ENCODE data around the gene PITPNM3.

Gene PITPNM3

DNA sequence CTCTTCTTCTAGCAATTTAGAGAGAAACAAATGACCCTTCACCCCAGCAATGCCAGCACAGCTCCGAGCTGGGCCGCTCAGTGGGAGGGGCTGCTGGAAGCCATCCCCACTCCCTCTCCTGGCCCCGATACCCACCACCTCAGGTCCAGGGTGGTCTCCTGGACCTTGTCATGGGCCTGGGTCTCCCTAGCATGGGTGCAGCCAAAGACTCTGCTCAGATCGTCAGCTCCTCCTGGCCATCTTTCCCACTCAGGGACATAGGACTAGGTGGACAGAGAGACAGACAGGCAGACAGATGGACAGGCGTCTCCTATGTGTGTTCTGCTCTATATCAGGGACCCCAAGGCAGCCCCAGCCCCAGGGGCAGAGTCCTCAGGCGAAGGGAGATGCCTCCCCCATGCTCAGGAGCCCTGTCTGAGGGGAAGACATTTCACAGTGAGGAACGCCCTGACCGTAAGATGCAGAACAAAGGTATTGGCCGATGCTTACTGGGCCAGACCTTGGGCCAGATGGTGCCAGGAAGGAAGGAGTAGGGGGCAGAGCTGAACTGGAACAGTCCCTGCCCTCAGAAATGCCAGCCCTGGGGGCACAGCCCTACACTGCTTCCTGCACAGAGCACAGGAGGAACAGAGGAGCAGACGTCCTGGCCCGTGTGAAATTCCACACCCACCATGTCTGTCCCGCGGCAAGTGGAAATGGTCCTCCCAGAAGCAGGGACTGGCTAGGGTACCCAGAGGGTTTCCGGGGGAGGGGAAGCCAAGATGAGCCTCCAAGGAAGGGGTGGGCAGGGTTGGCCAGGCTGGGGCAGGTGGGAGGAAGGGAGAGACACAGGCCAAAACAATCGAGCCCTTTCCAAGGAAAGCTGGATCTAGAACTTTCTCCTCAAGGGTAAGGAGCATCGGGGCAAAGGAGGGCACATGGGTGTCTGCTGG, 13.0 kb downstream of the PITPNM3 start:
- Histone ChIP-seq H3K9me3 (ENCODE audit: low read depth, low read length) (no peaks in the 10 kb centered on the region), H3K27ac (no peak overlapping the region), H3K36me3 (ENCODE audit: insufficient read depth, low read length) (no peaks in the 10 kb centered on the region), H3K4me3 (no peak overlapping the region), H3K9ac (ENCODE audit: insufficient read length) (no peak overlapping the region)
- no peak for DNase-seq (ENCODE audit: low read depth, low spot score)
- TF ChIP-seq EZH2 (IDR thresholded peaks at IDR 0.05) (no peak), FOXP2 (optimal IDR thresholded peaks at IDR 0.05; ENCODE audit: control extremely low read depth, extremely low read length, insufficient read depth) (no peak), POLR2AphosphoS5 (IDR thresholded peaks at IDR 0.05; ENCODE audit: borderline replicate concordance, low read depth, low read length) (no peak)

DNA sequence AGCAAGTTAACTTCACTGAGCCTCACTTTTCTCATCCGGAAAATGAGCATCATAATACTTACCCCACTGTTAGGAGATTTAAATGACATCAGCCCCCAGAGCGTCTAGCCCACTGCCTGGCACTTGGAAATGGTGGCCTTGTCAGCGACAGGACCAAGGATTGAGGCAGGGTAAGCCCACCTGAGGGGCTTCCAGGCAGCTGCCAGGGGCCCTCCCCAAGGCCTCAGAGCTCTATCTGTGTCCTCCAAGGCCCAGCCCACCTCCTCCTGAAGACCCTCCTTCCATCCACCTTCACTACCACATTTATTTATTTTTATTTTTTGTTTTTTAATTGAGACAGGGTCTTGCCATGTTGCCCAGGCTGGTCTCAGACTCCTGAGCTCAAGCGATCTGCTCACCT, 13.8 kb downstream of the PITPNM3 start:
- Histone ChIP-seq H3K27ac (no peak overlapping the region), H3K4me3 (no peak overlapping the region), H3K9me3 (ENCODE audit: low read depth, low read length) (no peaks in the 10 kb centered on the region), H3K36me3 (ENCODE audit: insufficient read depth, low read length) (no peaks in the 10 kb centered on the region), H3K9ac (ENCODE audit: insufficient read length) (no peak overlapping the region)
- TF ChIP-seq FOXP2 (optimal IDR thresholded peaks at IDR 0.05; ENCODE audit: control extremely low read depth, extremely low read length, insufficient read depth) (no peak), EZH2 (IDR thresholded peaks at IDR 0.05) (no peak), POLR2AphosphoS5 (IDR thresholded peaks at IDR 0.05; ENCODE audit: borderline replicate concordance, low read depth, low read length) (no peak)
- no peak for DNase-seq (ENCODE audit: low read depth, low spot score)

DNA sequence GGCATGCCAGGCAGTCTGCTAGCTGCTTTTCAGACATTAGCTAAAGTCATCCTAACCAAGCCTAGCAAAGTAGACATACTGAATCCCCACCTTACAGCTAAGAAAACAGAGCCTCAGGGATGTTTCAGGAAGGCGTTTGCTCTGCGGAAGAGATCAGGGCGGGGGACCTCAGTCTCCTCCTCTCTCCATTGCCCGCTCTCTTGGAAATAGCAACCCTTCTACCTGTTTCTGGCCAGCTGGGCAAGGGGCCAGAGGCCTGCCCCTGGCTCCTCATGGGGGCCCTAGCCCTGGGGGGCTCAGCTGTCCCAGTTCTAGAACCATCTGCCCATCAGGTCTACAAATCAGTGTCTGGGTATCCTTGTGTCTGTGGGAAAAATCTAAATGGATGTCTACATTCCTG, 14.5 kb downstream of the PITPNM3 start:
- no peak overlapping the region for H3K27ac ChIP-seq
- DNase-seq (ENCODE audit: low read depth, low spot score), result no peak

DNA sequence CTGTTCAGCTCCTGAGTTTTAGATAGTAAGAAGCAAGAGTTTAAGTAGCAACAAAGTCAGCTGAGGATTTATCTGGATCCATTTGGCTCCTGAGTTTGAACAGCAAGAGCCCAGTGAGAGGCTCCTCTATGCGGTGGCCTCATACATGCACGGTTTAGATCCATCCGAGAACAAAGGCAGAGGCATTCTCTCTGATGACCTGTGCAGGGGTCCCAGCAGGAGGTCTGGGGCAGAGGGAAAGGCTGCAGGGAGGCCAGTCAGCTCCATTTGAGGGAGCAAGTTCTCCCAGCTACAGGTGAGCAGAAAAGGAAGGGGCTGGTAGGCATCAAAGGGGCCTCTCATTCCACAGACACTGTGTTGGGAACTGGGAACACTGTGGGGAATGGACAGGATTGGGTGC, 16.5 kb downstream of the PITPNM3 start:
- TF ChIP-seq FOXP2 (optimal IDR thresholded peaks at IDR 0.05; ENCODE audit: control extremely low read depth, extremely low read length, insufficient read depth), result no peak
- no peak for TF ChIP-seq POLR2AphosphoS5 (IDR thresholded peaks at IDR 0.05; ENCODE audit: borderline replicate concordance, low read depth, low read length)
- no peak for TF ChIP-seq EZH2 (IDR thresholded peaks at IDR 0.05)
- H3K9ac ChIP-seq (ENCODE audit: insufficient read length), result no peak overlapping the region
- H3K9me3 ChIP-seq (ENCODE audit: low read depth, low read length), result no peaks in the 10 kb centered on the region
- no peak overlapping the region for H3K27ac ChIP-seq
- no peak for DNase-seq (ENCODE audit: low read depth, low spot score)
- H3K36me3 ChIP-seq (ENCODE audit: insufficient read depth, low read length), result no peaks in the 10 kb centered on the region
- H3K4me3 ChIP-seq, result no peak overlapping the region

More for the DNA sequence above, 14.5 kb downstream of the PITPNM3 start:
- Histone ChIP-seq H3K36me3 (ENCODE audit: insufficient read depth, low read length) (no peaks in the 10 kb centered on the region), H3K9me3 (ENCODE audit: low read depth, low read length) (no peaks in the 10 kb centered on the region), H3K9ac (ENCODE audit: insufficient read length) (no peak overlapping the region), H3K4me3 (no peak overlapping the region)
- no peak for TF ChIP-seq FOXP2 (optimal IDR thresholded peaks at IDR 0.05; ENCODE audit: control extremely low read depth, extremely low read length, insufficient read depth)
- TF ChIP-seq POLR2AphosphoS5 (IDR thresholded peaks at IDR 0.05; ENCODE audit: borderline replicate concordance, low read depth, low read length), result no peak
- TF ChIP-seq EZH2 (IDR thresholded peaks at IDR 0.05), result no peak

DNA sequence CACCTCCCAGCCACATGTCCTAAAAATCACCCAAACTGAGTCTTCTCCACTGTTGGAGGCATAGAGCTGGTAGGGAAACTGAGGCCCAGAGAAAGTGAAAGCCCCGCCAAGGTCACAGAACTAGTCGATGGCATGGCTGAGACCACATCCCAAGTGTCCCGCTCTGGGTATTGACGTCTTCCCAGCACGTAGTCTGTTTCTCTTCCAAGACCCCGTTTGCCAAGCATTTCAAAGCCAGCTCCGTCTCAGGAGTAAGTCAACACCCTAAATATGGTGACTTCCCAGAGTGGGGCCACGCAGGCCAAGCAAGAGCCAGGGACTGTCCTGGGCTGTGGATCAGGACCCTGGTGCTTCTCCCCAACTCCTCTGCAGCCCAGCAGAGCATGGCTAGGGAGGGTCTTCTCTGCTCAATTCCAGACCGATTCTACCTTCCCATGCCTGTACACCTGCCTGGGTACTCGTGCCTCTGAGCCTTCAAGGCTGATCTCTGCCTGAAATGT, 19.7 kb downstream of the PITPNM3 start:
- H3K9me3 ChIP-seq (ENCODE audit: low read depth, low read length), result no peaks in the 10 kb centered on the region
- no peak overlapping the region for H3K4me3 ChIP-seq
- H3K27ac ChIP-seq, result no peak overlapping the region
- DNase-seq (ENCODE audit: low read depth, low spot score), result no peak
- TF ChIP-seq POLR2AphosphoS5 (IDR thresholded peaks at IDR 0.05; ENCODE audit: borderline replicate concordance, low read depth, low read length) (no peak), EZH2 (IDR thresholded peaks at IDR 0.05) (no peak), FOXP2 (optimal IDR thresholded peaks at IDR 0.05; ENCODE audit: control extremely low read depth, extremely low read length, insufficient read depth) (no peak)
- H3K9ac ChIP-seq (ENCODE audit: insufficient read length), result no peak overlapping the region
- no peaks in the 10 kb centered on the region for H3K36me3 ChIP-seq (ENCODE audit: insufficient read depth, low read length)

DNA sequence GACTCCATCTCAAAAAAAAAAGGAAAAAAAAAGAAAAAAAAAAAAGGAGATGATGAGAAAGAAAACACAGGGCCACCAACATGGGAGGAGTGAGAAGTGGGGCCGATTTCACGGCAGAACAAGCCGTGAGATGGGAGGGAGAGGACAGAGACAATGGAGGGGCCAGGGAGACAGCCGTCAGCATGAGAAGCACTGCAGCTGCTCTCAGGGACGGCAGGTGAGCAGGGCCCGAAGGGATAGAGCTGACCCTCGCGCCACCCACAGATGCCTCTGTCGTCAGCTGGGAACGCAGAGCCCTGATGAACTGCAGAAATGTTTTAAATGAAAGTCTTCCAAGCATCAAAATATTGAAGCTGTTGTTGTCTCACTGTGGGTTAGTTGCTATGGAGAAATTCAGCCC, 20.3 kb downstream of the PITPNM3 start:
- TF ChIP-seq FOXP2 (optimal IDR thresholded peaks at IDR 0.05; ENCODE audit: control extremely low read depth, extremely low read length, insufficient read depth), result no peak
- no peak for TF ChIP-seq POLR2AphosphoS5 (IDR thresholded peaks at IDR 0.05; ENCODE audit: borderline replicate concordance, low read depth, low read length)
- TF ChIP-seq EZH2 (IDR thresholded peaks at IDR 0.05), result no peak

DNA sequence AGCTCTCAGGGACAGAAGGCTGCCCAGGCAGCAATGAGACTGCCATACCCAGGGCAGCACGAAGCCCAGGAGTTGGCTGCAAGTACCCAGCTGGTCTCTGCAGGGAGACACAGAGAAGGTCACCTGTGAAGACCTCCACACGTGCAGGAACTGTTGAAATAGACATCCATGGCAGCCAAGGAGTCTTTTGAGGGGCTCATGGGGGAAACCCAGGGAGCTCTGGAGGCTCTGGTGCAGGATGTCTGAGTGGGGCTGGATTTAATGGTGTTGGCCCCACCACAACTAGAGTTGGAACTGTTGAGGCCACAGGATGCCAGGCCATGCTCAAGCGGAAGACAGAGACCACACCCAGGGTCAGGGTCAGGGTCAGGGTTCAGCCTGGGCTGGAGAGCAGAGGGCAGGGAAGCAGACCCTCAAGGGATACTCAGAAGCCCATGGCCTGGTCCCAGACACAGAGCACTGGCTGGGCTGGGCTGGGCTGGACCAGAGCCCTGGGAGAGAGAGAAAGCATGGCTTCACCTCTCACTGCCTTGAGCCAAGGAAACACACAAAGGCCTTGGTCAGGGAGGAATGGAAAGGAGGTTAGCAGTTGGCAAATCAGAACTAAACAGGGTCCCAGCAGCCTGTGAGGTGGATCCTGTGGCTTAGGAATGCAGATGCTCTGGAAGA, 21.4 kb downstream of the PITPNM3 start:
- no peak overlapping the region for H3K27ac ChIP-seq
- no peak for DNase-seq (ENCODE audit: low read depth, low spot score)
- no peak overlapping the region for H3K4me3 ChIP-seq
- no peak overlapping the region for H3K9ac ChIP-seq (ENCODE audit: insufficient read length)
- TF ChIP-seq POLR2AphosphoS5 (IDR thresholded peaks at IDR 0.05; ENCODE audit: borderline replicate concordance, low read depth, low read length) (no peak), EZH2 (IDR thresholded peaks at IDR 0.05) (no peak), FOXP2 (optimal IDR thresholded peaks at IDR 0.05; ENCODE audit: control extremely low read depth, extremely low read length, insufficient read depth) (no peak)
- H3K9me3 ChIP-seq (ENCODE audit: low read depth, low read length), result no peaks in the 10 kb centered on the region
- no peaks in the 10 kb centered on the region for H3K36me3 ChIP-seq (ENCODE audit: insufficient read depth, low read length)

More for the DNA sequence above, 20.3 kb downstream of the PITPNM3 start:
- Histone ChIP-seq H3K4me3 (no peak overlapping the region), H3K36me3 (ENCODE audit: insufficient read depth, low read length) (no peaks in the 10 kb centered on the region), H3K9ac (ENCODE audit: insufficient read length) (no peak overlapping the region), H3K9me3 (ENCODE audit: low read depth, low read length) (no peaks in the 10 kb centered on the region), H3K27ac (no peak overlapping the region)
- DNase-seq (ENCODE audit: low read depth, low spot score), result no peak

DNA sequence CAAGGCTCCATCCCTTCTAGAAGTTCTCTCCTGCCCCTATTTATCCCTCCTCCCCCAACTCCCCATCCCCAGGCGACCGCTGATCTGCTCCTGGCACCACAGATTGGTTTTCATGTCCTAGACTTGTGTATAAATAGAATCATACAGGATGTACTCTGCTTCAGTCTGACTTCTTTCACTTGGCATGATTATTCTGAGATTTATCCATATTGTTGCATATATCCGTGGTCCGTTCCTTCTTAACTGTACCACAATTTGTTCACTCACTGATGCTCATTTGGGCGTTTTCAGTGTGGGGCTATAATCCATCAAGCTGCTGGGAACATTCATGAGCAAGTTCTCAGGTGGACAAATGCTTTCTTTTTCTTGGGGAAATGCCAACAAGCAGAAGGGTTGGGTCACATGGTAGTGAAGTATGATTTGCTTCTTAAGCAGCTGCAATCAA, 23.9 kb downstream of the PITPNM3 start:
- Histone ChIP-seq H3K4me3 (no peak overlapping the region), H3K9ac (ENCODE audit: insufficient read length) (no peak overlapping the region)
- DNase-seq (ENCODE audit: low read depth, low spot score), result no peak

More for the DNA sequence above, 23.9 kb downstream of the PITPNM3 start:
- TF ChIP-seq FOXP2 (optimal IDR thresholded peaks at IDR 0.05; ENCODE audit: control extremely low read depth, extremely low read length, insufficient read depth) (no peak), POLR2AphosphoS5 (IDR thresholded peaks at IDR 0.05; ENCODE audit: borderline replicate concordance, low read depth, low read length) (no peak), EZH2 (IDR thresholded peaks at IDR 0.05) (no peak)
- H3K36me3 ChIP-seq (ENCODE audit: insufficient read depth, low read length), result no peaks in the 10 kb centered on the region
- no peak overlapping the region for H3K27ac ChIP-seq
- no peaks in the 10 kb centered on the region for H3K9me3 ChIP-seq (ENCODE audit: low read depth, low read length)
